ENCODE results near the gene ZNF790.

Gene ZNF790
- long read RNA-seq, transcript ZNF790-207 (5 exons, 2,361 nt), result major isoform, 9 of 16 reads
- long read RNA-seq, partial matches to known transcripts, result 0 of 16 reads
- long read RNA-seq, other reads (novel, unspliced or antisense), result 3 of 16 reads

DNA sequence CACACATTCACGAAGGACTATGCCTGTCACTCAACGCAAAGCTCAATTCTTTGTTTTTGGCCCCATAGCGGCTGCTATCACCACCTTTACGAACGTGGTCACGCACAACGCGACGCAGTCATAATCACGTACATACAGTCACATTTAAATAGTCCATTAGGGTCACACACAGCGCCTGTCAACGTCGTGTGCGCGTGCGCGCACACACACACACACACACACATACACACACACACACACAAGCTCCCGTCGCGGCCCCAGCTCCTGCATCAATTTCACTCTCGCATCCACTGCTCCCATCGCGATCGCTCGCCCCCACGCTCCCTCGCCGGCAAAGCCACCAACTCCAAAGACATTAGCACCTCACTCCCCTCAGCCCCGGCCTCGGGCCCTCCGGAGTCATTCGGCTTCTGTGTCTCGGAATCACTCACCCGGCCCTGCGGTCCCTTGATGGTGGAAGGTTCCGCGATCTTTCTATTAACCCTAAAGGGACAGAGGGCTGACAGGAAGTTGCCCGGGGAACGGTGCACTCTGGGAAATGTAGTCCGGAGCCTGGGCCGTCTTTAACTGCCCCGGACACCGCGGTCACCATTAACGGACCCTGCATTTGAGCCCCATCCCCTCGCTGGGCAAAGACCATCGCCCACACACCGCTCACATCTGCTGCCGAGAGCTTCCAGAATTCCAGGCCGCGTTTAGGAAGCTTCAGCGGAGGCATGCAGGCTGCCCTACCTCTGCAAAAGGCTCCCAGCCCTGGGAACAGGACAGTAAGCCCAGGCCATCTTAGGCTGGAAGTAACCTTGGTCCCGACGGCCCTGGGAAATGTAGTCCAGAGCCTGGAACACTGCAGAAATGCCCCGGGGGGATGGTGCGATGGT, at the start of gene ZNF790:
TSS of gene ZNF790 (minus strand) at position 482 of the 878 bp plus-strand sequence. CDS start 12,768 bp downstream, outside the sequence.
- peak; percentile 93 to 94 for DNase-seq (ENCODE audit: low read depth in 1 of 2, low spot score in 1 of 2)
- Histone ChIP-seq H3K27ac (replicated peaks) (peak within 1 kb of the TSS; percentile 91), H3K27me3 (ENCODE audit: insufficient read depth, poor library complexity, severe bottlenecking) (no peaks in the 10 kb centered on the region), H3K4me3 (replicated peaks; ENCODE audit: insufficient read depth, low read length) (peak within 1 kb of the TSS; percentile 45)
- TF ChIP-seq, protein P1, sequence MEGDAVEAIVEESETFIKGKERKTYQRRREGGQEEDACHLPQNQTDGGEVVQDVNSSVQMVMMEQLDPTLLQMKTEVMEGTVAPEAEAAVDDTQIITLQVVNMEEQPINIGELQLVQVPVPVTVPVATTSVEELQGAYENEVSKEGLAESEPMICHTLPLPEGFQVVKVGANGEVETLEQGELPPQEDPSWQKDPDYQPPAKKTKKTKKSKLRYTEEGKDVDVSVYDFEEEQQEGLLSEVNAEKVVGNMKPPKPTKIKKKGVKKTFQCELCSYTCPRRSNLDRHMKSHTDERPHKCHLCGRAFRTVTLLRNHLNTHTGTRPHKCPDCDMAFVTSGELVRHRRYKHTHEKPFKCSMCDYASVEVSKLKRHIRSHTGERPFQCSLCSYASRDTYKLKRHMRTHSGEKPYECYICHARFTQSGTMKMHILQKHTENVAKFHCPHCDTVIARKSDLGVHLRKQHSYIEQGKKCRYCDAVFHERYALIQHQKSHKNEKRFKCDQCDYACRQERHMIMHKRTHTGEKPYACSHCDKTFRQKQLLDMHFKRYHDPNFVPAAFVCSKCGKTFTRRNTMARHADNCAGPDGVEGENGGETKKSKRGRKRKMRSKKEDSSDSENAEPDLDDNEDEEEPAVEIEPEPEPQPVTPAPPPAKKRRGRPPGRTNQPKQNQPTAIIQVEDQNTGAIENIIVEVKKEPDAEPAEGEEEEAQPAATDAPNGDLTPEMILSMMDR (IDR thresholded peaks at IDR 0.05; ENCODE audit: insufficient read depth, low read length), result no peak
- TF ChIP-seq SPI1 (IDR thresholded peaks at IDR 0.05; ENCODE audit: borderline replicate concordance, low read depth) (peak; percentile 38; the same call in 1 of the 2 replicates), POLR2AphosphoS5 (IDR thresholded peaks at IDR 0.05; ENCODE audit: low read depth) (peak; percentile 89), GABPA (IDR thresholded peaks at IDR 0.05; ENCODE audit: low read depth) (peak; percentile 90)
- TF ChIP-seq, protein P2, sequence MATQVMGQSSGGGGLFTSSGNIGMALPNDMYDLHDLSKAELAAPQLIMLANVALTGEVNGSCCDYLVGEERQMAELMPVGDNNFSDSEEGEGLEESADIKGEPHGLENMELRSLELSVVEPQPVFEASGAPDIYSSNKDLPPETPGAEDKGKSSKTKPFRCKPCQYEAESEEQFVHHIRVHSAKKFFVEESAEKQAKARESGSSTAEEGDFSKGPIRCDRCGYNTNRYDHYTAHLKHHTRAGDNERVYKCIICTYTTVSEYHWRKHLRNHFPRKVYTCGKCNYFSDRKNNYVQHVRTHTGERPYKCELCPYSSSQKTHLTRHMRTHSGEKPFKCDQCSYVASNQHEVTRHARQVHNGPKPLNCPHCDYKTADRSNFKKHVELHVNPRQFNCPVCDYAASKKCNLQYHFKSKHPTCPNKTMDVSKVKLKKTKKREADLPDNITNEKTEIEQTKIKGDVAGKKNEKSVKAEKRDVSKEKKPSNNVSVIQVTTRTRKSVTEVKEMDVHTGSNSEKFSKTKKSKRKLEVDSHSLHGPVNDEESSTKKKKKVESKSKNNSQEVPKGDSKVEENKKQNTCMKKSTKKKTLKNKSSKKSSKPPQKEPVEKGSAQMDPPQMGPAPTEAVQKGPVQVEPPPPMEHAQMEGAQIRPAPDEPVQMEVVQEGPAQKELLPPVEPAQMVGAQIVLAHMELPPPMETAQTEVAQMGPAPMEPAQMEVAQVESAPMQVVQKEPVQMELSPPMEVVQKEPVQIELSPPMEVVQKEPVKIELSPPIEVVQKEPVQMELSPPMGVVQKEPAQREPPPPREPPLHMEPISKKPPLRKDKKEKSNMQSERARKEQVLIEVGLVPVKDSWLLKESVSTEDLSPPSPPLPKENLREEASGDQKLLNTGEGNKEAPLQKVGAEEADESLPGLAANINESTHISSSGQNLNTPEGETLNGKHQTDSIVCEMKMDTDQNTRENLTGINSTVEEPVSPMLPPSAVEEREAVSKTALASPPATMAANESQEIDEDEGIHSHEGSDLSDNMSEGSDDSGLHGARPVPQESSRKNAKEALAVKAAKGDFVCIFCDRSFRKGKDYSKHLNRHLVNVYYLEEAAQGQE (IDR thresholded peaks at IDR 0.05; ENCODE audit: insufficient replicate concordance, low read depth), result no peak

DNA sequence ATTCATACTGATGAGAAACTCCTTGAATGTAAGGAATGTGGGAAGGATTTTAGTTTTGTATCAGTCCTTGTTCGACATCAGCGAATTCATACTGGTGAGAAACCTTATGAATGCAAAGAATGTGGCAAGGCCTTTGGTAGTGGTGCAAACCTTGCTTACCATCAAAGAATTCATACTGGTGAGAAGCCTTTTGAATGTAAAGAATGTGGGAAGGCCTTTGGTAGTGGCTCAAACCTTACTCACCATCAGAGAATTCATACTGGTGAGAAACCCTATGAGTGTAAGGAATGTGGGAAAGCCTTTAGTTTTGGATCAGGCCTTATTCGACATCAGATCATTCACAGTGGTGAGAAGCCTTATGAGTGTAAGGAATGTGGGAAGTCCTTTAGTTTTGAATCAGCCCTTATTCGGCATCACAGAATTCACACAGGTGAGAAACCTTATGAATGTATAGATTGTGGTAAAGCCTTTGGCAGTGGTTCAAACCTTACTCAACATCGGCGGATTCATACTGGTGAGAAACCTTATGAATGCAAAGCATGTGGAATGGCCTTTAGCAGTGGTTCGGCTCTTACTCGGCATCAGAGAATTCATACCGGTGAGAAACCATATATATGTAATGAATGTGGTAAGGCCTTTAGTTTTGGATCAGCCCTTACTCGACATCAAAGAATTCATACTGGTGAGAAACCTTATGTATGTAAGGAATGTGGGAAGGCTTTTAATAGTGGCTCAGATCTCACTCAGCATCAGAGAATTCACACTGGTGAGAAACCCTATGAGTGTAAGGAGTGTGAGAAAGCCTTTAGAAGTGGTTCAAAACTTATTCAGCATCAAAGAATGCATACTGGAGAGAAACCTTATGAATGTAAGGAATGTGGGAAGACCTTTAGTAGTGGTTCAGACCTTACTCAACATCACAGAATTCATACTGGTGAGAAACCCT, 39.1 kb upstream of the ZNF790 start:
- H3K4me3 ChIP-seq (replicated peaks; ENCODE audit: insufficient read depth, low read length), result no peak overlapping the region
- H3K27me3 ChIP-seq (ENCODE audit: insufficient read depth, poor library complexity, severe bottlenecking), result no peaks in the 10 kb centered on the region
- no peak overlapping the region for H3K27ac ChIP-seq (replicated peaks)
- TF ChIP-seq, protein P2 (IDR thresholded peaks at IDR 0.05; ENCODE audit: insufficient replicate concordance, low read depth), result no peak
- TF ChIP-seq GABPA (IDR thresholded peaks at IDR 0.05; ENCODE audit: low read depth), result no peak
- TF ChIP-seq, protein P1 (IDR thresholded peaks at IDR 0.05; ENCODE audit: insufficient read depth, low read length), result no peak
- TF ChIP-seq POLR2AphosphoS5 (IDR thresholded peaks at IDR 0.05; ENCODE audit: low read depth), result no peak
- no peak for TF ChIP-seq SPI1 (IDR thresholded peaks at IDR 0.05; ENCODE audit: borderline replicate concordance, low read depth)
- DNase-seq (ENCODE audit: low read depth in 1 of 2, low spot score in 1 of 2), result no peak

DNA sequence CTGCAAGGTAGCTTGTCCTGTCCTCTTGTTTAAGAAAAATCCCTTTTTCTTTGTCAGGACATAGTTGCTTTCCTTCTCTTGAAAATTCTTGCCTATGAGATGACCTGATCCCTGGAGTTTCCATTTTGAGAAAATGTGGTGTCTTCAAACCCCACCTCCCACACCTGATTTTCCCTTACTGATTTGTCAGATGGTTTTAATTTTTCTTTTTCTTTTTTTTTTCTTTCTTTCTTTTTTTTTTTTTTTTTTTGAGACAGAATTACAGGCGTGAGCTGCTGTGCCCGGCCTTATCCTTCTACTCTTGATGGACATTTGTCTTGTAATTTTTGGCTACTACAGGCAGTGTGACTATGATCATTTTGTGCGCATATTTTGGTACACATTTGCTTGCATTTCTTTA, 13.7 kb upstream of the ZNF790 start:
- Histone ChIP-seq H3K4me3 (replicated peaks; ENCODE audit: insufficient read depth, low read length) (no peak overlapping the region), H3K27ac (replicated peaks) (no peak overlapping the region; the same call in 1 of the 2 replicates)
- DNase-seq (ENCODE audit: low read depth in 1 of 2, low spot score in 1 of 2), result no peak

More for the DNA sequence above, 13.7 kb upstream of the ZNF790 start:
- TF ChIP-seq POLR2AphosphoS5 (IDR thresholded peaks at IDR 0.05; ENCODE audit: low read depth) (no peak), SPI1 (IDR thresholded peaks at IDR 0.05; ENCODE audit: borderline replicate concordance, low read depth) (no peak), GABPA (IDR thresholded peaks at IDR 0.05; ENCODE audit: low read depth) (no peak)
- TF ChIP-seq, protein P2 (IDR thresholded peaks at IDR 0.05; ENCODE audit: insufficient replicate concordance, low read depth), result no peak
- TF ChIP-seq, protein P1 (IDR thresholded peaks at IDR 0.05; ENCODE audit: insufficient read depth, low read length), result no peak
- no peaks in the 10 kb centered on the region for H3K27me3 ChIP-seq (ENCODE audit: insufficient read depth, poor library complexity, severe bottlenecking)

Measured in HL-60 (cell line).